ENCODE measurements around the gene RHNO1. TPM values are rescaled to one million over a fixed set of nuclear protein-coding genes. Genes with fewer than 3 reads are reported as not detected.

RHNO1 gene
- 47.0 and 60.9 TPM in 2 replicates for total RNA-seq (2022)
- percentile 74 among the genes with signal in this experiment for Bru-seq, nascent RNA
- percentile 89 among the genes with signal in this experiment for BruChase-seq, experiment 1, labeled RNA remaining after a 6-hour chase
- BruChase-seq, experiment 2, labeled RNA remaining after a 2-hour chase: percentile 84 among the genes with signal in this experiment
- long read RNA-seq, transcript RHNO1-203 (2 exons, 1,605 nt): minor isoform, 6 of 168 reads
- long read RNA-seq, transcript RHNO1-204 (3 exons, 1,870 nt): major isoform, 148 of 168 reads
- long read RNA-seq, partial matches to known transcripts: 3 of 168 reads
- long read RNA-seq, other reads (novel, unspliced or antisense): 3 of 168 reads

- peak within 1 kb of the TSS; percentile 97 for H3K4me3 Mint-ChIP-seq (ENCODE audit: unreplicated experiment)
- no peaks in the 10 kb centered on the region for H3K27me3 Mint-ChIP-seq (ENCODE audit: insufficient read depth, unreplicated experiment)
- peaks cover 23% of the 10 kb centered on the region for H3K4me1 Mint-ChIP-seq (ENCODE audit: insufficient read depth, unreplicated experiment)
- H3K27ac Mint-ChIP-seq (ENCODE audit: low read depth, unreplicated experiment): peak within 1 kb of the TSS; percentile 98
- no peaks in the 10 kb centered on the region for H3K9me3 Mint-ChIP-seq (ENCODE audit: unreplicated experiment)
- intact Hi-C loops (cut with micrococcal nuclease): loop anchor here (1.0 kb wide), 1 partner anchor 8 kb away; no protein-coding TSS in a partner anchor
- ChIA-PET POLR2A (interaction anchor here (0.6 to 2.7 kb wide), 18 partner anchors 10 to 291 kb away, joined by 3 to 29 read pairs (median 4); partner anchors contain the start of genes FKBP4, TEAD4 and TULP3), CTCF (interaction anchor here (0.6 to 2.7 kb wide), 3 partner anchors 63 to 1684 kb away, joined by 4 to 9 read pairs (median 6); no protein-coding TSS in a partner anchor)
- DNase-seq (ENCODE audit: unreplicated experiment): peak; percentile 86
- TF ChIP-seq, protein P1, sequence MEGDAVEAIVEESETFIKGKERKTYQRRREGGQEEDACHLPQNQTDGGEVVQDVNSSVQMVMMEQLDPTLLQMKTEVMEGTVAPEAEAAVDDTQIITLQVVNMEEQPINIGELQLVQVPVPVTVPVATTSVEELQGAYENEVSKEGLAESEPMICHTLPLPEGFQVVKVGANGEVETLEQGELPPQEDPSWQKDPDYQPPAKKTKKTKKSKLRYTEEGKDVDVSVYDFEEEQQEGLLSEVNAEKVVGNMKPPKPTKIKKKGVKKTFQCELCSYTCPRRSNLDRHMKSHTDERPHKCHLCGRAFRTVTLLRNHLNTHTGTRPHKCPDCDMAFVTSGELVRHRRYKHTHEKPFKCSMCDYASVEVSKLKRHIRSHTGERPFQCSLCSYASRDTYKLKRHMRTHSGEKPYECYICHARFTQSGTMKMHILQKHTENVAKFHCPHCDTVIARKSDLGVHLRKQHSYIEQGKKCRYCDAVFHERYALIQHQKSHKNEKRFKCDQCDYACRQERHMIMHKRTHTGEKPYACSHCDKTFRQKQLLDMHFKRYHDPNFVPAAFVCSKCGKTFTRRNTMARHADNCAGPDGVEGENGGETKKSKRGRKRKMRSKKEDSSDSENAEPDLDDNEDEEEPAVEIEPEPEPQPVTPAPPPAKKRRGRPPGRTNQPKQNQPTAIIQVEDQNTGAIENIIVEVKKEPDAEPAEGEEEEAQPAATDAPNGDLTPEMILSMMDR (IDR thresholded peaks at IDR 0.05; ENCODE audit: unreplicated experiment): no peak
- peaks cover 24% of the 10 kb centered on the region for H3K36me3 Mint-ChIP-seq (ENCODE audit: insufficient read depth, unreplicated experiment)
- BruUV-seq (replicated peaks): TSS peak; percentile 80
These were observed at the start of gene RHNO1, which contains the start of gene FOXM1 for GRCh38 chr12:2877047-2877952. Gene RHNO1 (plus strand): TSS chr12:2877223. CDS start chr12:2885367, 8,144 bp downstream. Gene FOXM1 (minus strand): TSS chr12:2877174. CDS start chr12:2874478, 2,696 bp downstream.

GRCh38 chr12:2829275-2829674, 47.7 kb upstream of the RHNO1 start:
- no peaks in the 10 kb centered on the region for H3K27me3 Mint-ChIP-seq (ENCODE audit: insufficient read depth, unreplicated experiment)
- H3K9me3 Mint-ChIP-seq (ENCODE audit: unreplicated experiment): no peaks in the 10 kb centered on the region
- no TSS peak for BruUV-seq (replicated peaks)
- H3K4me3 Mint-ChIP-seq (ENCODE audit: unreplicated experiment): no peak overlapping the region
- intact Hi-C loops (cut with micrococcal nuclease): no loop called here
- no peaks in the 10 kb centered on the region for H3K4me1 Mint-ChIP-seq (ENCODE audit: insufficient read depth, unreplicated experiment)
- TF ChIP-seq, protein P1 (IDR thresholded peaks at IDR 0.05; ENCODE audit: unreplicated experiment): no peak
- DNase-seq (ENCODE audit: unreplicated experiment): no peak
- peaks cover 41% of the 10 kb centered on the region for H3K36me3 Mint-ChIP-seq (ENCODE audit: insufficient read depth, unreplicated experiment)
- no peak overlapping the region for H3K27ac Mint-ChIP-seq (ENCODE audit: low read depth, unreplicated experiment)
- ChIA-PET CTCF (no interaction called here), POLR2A (no interaction called here)

DNA sequence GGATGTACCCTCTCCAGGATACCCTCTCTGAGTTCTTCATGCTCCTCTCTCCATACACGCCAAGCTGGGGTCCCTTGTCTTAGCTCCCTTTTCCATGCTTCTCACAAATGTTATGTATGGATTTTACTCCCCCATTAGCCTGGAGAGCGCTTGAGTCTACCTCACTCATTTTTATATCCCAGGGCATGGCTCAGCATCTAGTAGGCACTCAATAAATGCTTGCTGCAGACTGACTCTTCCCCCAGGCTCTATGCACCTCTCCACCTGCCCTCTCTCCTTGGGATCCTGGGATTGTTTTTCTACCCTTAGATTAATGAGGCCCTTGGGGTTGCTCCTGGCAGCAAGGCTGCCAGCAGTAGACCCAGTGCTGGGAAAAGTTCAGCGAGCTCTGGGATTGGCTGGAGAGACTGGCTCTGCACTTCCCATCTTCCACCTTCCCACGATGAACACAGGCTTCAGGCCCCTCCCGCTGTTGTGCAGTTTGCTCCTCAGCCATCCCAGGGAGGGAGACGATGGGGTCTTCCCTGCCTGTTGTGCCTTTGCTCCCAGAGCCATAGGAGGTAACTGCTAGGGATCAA, 44.4 kb upstream of the RHNO1 start:
- Mint-ChIP-seq H3K4me1 (ENCODE audit: insufficient read depth, unreplicated experiment) (no peaks in the 10 kb centered on the region), H3K27me3 (ENCODE audit: insufficient read depth, unreplicated experiment) (no peaks in the 10 kb centered on the region), H3K9me3 (ENCODE audit: unreplicated experiment) (no peaks in the 10 kb centered on the region), H3K36me3 (ENCODE audit: insufficient read depth, unreplicated experiment) (peaks cover 25% of the 10 kb centered on the region), H3K27ac (ENCODE audit: low read depth, unreplicated experiment) (no peak overlapping the region), H3K4me3 (ENCODE audit: unreplicated experiment) (no peak overlapping the region)
- DNase-seq (ENCODE audit: unreplicated experiment): no peak
- ChIA-PET POLR2A (no interaction called here), CTCF (interaction anchor here (0.9 to 1.7 kb wide), 2 partner anchors 12 to 21 kb away, joined by 3 to 4 read pairs; no protein-coding TSS in a partner anchor)
- intact Hi-C loops (cut with micrococcal nuclease): no loop called here
- TF ChIP-seq, protein P1 (IDR thresholded peaks at IDR 0.05; ENCODE audit: unreplicated experiment): no peak
- BruUV-seq (replicated peaks): no TSS peak

Data from MCF 10A (cell line).